GM12874 (cell line): ENCODE results near the gene ECE2.

Experiments
- TF ChIP-seq, protein P1 (sequence below): IDR thresholded peaks from 2 replicates; pipeline ENCODE4 v1.5.1; 2011; ENCODE audit warnings: low read depth, mild to moderate bottlenecking, control low read depth, low read length, moderate library complexity; ENCODE audit not compliant: insufficient read depth

Gene ECE2

DNA sequence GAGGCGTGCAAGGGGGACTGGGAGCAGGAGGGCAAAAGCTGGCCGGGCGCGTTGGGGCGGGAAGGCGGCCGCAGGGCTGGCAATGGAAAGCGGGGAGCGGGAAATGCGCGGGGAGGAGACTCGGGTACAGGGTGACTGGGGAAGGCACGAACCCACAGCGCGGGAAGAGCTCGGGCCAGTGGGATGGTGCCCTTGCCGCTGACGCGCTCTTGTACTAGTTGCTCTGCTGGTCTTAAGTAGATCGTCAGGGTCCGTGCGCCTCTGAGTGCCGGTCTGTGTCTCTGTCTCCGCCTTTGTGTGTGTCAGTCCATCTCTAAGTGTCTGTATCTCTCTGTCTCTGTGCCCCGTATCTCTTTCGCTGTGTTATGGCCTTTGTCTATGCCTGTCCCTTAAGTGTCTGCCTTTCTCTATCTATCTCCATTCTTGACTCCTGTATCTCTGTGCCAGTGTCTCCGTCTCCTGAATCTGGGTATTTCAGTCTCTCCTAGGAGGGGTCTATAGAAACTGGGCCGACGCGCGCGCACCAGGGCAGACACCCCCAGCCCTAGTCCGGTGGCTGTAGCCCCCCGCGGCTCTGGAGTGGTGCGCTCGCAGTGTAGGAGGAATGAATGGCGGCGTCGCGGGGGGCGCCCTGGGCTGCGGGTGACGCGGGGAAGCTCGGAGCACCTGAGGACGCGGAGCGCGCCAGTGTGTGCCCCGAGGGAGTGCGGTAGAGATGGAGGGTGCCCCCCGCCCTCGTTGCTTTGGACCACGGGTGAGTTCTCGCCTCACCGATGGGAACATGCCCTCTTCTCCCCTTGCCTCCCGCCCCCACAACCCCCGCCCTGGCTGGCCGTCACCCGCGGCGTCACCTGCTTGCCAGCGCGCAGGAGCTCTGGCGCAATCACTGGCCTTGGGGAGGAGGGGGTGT is 13.7 kb upstream of the ECE2 start:
- TF ChIP-seq, protein P1, sequence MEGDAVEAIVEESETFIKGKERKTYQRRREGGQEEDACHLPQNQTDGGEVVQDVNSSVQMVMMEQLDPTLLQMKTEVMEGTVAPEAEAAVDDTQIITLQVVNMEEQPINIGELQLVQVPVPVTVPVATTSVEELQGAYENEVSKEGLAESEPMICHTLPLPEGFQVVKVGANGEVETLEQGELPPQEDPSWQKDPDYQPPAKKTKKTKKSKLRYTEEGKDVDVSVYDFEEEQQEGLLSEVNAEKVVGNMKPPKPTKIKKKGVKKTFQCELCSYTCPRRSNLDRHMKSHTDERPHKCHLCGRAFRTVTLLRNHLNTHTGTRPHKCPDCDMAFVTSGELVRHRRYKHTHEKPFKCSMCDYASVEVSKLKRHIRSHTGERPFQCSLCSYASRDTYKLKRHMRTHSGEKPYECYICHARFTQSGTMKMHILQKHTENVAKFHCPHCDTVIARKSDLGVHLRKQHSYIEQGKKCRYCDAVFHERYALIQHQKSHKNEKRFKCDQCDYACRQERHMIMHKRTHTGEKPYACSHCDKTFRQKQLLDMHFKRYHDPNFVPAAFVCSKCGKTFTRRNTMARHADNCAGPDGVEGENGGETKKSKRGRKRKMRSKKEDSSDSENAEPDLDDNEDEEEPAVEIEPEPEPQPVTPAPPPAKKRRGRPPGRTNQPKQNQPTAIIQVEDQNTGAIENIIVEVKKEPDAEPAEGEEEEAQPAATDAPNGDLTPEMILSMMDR, result no peak

DNA sequence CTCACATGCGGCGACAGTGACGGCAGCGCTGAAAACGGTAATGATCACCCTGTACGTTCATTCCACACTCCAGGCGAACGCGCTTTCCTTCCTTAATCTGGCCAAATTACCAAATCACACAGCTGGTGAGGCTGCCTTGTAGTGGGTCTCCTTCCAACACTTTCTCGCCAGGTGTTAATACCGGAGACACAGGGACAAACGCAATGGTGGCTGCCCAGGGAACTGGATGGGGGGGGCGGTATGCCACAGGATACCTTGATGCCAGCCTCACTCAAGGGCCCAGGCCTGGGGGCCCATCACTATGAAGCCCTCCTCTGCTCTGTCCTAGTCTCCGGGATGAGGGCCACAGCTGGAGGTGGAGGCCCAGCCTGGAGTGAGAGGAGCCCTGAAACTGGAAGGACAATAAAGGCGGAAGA is 13.1 kb upstream of the ECE2 start:
- TF ChIP-seq, protein P1, result no peak

DNA sequence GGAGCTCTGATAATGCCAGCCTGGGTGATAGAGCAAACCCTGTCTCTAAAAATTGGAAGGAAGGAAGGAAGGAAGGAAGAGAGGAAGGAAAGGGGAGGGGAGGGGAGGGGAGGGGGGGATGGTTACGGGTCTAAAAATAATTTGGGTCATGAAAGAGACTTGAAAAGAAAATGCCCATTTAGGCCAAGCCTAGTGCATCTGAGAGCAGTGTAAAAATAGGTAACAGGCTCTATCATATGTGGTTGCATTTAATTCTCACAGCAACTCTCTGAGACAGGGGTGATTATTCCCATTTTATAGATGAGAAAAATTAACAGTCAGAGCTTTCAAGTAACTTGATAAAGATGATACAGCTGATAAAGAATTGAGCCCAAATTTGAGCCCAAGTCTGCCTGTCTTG is 3.6 kb upstream of the ECE2 start:
- TF ChIP-seq, protein P1, result no peak

DNA sequence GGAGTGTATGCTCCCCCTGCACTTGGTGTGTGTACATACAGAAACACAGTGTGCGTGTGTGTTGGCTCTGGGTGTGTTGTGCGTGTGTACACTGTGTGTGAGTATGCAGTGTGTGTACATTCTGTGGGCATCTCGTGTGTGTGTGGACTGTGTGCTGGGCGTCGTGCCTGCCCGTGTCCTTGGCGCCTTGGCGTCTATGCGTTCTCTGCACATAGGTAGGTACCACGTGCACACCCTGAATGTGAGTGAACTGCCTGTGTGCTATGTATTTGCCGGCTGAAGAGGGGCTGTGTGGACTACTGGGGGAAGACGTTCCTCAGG is 481 bp upstream of the ECE2 start:
- TF ChIP-seq, protein P1, result no peak

DNA sequence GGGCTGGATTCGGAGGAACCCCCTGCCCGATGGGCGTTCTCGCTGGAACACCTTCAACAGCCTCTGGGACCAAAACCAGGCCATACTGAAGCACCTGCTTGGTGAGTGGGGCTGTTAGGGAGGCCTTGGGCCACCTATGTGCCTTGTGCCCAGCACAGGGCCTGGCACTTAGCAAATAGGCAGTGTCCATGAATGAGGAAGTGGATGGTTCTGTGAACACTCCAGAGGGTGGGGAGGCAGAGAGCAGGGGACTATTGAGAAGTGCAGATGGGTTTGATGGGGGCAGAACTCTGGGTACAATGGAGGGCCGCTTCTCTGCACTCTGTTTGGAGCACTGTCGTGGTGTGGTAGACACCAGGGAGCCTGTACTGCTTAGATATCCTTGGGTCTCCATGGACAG is 1.5 kb downstream of the ECE2 start:
- TF ChIP-seq, protein P1, result no peak

DNA sequence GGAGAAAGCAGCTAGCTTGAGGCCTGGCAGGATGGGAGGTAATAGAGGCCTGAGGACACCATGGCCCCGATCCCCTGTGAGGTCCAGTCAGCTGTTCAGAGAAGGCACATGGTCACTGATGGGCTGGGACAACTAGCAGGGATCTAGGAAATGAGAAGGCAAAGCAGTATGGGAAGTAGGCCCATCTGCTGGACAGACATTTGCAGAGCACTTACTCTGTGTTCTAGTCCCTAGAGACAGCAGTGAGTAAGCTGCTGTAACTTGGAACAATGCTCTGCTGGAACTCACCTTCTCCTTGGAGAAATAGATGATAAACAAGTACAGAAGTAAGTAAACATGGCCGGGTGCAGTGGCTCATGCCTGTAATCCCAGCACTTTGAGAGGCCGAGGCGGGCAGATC is 7.1 kb downstream of the ECE2 start:
- TF ChIP-seq, protein P1, result no peak

DNA sequence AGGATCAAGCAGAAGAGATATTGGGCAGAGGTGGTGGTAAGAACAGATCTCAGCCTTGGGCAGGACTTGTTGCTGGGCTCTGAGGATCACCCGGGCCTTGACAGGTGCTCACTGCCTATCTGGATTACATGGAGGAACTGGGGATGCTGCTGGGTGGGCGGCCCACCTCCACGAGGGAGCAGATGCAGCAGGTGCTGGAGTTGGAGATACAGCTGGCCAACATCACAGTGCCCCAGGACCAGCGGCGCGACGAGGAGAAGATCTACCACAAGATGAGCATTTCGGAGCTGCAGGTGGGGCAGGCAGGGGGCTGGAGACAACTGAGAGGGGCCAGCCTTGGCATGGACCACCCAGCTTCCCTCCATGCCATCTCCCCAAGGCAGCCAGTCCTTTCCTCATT is 7.9 kb downstream of the ECE2 start:
- TF ChIP-seq, protein P1, result no peak
